Measurements from ENCODE around the gene KCNMA1. TPM values are rescaled to one million over a fixed set of nuclear protein-coding genes. Genes with fewer than 3 reads are reported as not detected.

The KCNMA1 gene
- polyA plus RNA-seq, 1 donor from 2014 or later, result 60.8 TPM

- TF ChIP-seq POLR2AphosphoS5 (IDR thresholded peaks at IDR 0.05), result no peak
- no peak for TF ChIP-seq EZH2 (IDR thresholded peaks at IDR 0.05; ENCODE audit: borderline replicate concordance, insufficient read depth, low read length, poor library complexity, severe bottlenecking)
- no peak for TF ChIP-seq EP300 (conservative IDR thresholded peaks at IDR 0.05; ENCODE audit: poor library complexity, severe bottlenecking)
- TF ChIP-seq TAF1 (IDR thresholded peaks at IDR 0.05; ENCODE audit: low read depth), result no peak
- TF ChIP-seq, protein P1, sequence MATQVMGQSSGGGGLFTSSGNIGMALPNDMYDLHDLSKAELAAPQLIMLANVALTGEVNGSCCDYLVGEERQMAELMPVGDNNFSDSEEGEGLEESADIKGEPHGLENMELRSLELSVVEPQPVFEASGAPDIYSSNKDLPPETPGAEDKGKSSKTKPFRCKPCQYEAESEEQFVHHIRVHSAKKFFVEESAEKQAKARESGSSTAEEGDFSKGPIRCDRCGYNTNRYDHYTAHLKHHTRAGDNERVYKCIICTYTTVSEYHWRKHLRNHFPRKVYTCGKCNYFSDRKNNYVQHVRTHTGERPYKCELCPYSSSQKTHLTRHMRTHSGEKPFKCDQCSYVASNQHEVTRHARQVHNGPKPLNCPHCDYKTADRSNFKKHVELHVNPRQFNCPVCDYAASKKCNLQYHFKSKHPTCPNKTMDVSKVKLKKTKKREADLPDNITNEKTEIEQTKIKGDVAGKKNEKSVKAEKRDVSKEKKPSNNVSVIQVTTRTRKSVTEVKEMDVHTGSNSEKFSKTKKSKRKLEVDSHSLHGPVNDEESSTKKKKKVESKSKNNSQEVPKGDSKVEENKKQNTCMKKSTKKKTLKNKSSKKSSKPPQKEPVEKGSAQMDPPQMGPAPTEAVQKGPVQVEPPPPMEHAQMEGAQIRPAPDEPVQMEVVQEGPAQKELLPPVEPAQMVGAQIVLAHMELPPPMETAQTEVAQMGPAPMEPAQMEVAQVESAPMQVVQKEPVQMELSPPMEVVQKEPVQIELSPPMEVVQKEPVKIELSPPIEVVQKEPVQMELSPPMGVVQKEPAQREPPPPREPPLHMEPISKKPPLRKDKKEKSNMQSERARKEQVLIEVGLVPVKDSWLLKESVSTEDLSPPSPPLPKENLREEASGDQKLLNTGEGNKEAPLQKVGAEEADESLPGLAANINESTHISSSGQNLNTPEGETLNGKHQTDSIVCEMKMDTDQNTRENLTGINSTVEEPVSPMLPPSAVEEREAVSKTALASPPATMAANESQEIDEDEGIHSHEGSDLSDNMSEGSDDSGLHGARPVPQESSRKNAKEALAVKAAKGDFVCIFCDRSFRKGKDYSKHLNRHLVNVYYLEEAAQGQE (IDR thresholded peaks at IDR 0.05; ENCODE audit: borderline replicate concordance), result no peak
- TF ChIP-seq SMC3 (conservative IDR thresholded peaks at IDR 0.05; ENCODE audit: poor library complexity), result no peak
- TF ChIP-seq RAD21 (conservative IDR thresholded peaks at IDR 0.05), result no peak
- TF ChIP-seq MXI1 (conservative IDR thresholded peaks at IDR 0.05; ENCODE audit: poor library complexity, severe bottlenecking), result no peak
- TF ChIP-seq, protein P2, sequence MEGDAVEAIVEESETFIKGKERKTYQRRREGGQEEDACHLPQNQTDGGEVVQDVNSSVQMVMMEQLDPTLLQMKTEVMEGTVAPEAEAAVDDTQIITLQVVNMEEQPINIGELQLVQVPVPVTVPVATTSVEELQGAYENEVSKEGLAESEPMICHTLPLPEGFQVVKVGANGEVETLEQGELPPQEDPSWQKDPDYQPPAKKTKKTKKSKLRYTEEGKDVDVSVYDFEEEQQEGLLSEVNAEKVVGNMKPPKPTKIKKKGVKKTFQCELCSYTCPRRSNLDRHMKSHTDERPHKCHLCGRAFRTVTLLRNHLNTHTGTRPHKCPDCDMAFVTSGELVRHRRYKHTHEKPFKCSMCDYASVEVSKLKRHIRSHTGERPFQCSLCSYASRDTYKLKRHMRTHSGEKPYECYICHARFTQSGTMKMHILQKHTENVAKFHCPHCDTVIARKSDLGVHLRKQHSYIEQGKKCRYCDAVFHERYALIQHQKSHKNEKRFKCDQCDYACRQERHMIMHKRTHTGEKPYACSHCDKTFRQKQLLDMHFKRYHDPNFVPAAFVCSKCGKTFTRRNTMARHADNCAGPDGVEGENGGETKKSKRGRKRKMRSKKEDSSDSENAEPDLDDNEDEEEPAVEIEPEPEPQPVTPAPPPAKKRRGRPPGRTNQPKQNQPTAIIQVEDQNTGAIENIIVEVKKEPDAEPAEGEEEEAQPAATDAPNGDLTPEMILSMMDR (IDR thresholded peaks at IDR 0.05; ENCODE audit: poor library complexity, severe bottlenecking), result no peak
- H3K9me3 ChIP-seq (ENCODE audit: low read length), result no peaks in the 10 kb centered on the region
- no peak overlapping the region for H3K27ac ChIP-seq (ENCODE audit: low read length)
- H3K9me2 ChIP-seq (ENCODE audit: insufficient read depth, low read length), result no peaks in the 10 kb centered on the region
- no peaks in the 10 kb centered on the region for H3K36me3 ChIP-seq (ENCODE audit: insufficient read depth, low read length)
- no peak overlapping the region for H3K4me2 ChIP-seq (ENCODE audit: low read length)
- H4K20me1 ChIP-seq (ENCODE audit: insufficient read depth), result no peaks in the 10 kb centered on the region
- H3K79me2 ChIP-seq (replicated peaks; ENCODE audit: insufficient read depth, low read length), result no peaks in the 10 kb centered on the region
- H3K9ac ChIP-seq (ENCODE audit: low read length), result no peak overlapping the region
- no peaks in the 10 kb centered on the region for H3F3A ChIP-seq (ENCODE audit: insufficient read depth, low read length, poor library complexity, severe bottlenecking)
- H2AFZ ChIP-seq (ENCODE audit: low read depth, low read length), result no peak overlapping the region
- no peak overlapping the region for H3K4me3 ChIP-seq (ENCODE audit: low read length)
- no peaks in the 10 kb centered on the region for H3K27me3 ChIP-seq (ENCODE audit: insufficient read depth, low read depth, low read length)
These were observed 450.7 kb downstream of the KCNMA1 start for GRCh38 chr10:77186936-77187335.

DNA sequence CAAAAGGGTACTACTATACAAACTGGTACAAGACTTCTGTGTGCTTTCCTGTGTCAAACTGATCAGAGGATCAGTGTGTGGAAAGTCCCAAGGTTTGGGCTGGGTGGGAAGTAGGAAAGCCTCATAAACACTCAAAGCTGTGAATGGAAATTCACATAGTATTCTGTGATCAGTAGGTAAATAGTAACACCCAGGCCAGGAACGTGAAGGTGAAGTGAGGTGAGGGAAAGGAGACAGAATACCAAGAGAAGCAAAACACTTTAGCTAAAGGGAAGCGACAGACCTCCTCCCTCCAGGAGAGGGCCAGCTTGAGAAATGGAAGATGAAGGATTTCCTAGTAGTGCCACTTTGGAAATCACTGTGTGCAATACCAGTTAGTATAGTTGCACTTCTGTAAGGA, 451.9 kb downstream of the KCNMA1 start:
- H3K36me3 ChIP-seq (ENCODE audit: insufficient read depth, low read length), result no peaks in the 10 kb centered on the region
- H3F3A ChIP-seq (ENCODE audit: insufficient read depth, low read length, poor library complexity, severe bottlenecking), result no peaks in the 10 kb centered on the region
- no peak overlapping the region for H2AFZ ChIP-seq (ENCODE audit: low read depth, low read length)
- no peak overlapping the region for H3K4me2 ChIP-seq (ENCODE audit: low read length)
- H3K27ac ChIP-seq (ENCODE audit: low read length), result no peak overlapping the region
- H3K27me3 ChIP-seq (ENCODE audit: insufficient read depth, low read depth, low read length), result no peaks in the 10 kb centered on the region
- no peak overlapping the region for H3K4me3 ChIP-seq (ENCODE audit: low read length)
- H3K9ac ChIP-seq (ENCODE audit: low read length), result no peak overlapping the region
- H3K9me2 ChIP-seq (ENCODE audit: insufficient read depth, low read length), result no peaks in the 10 kb centered on the region
- H4K20me1 ChIP-seq (ENCODE audit: insufficient read depth), result no peaks in the 10 kb centered on the region
- no peaks in the 10 kb centered on the region for H3K79me2 ChIP-seq (replicated peaks; ENCODE audit: insufficient read depth, low read length)
- H3K9me3 ChIP-seq (ENCODE audit: low read length), result no peaks in the 10 kb centered on the region
- TF ChIP-seq EZH2 (IDR thresholded peaks at IDR 0.05; ENCODE audit: borderline replicate concordance, insufficient read depth, low read length, poor library complexity, severe bottlenecking) (no peak), SMC3 (conservative IDR thresholded peaks at IDR 0.05; ENCODE audit: poor library complexity) (peak; percentile 16), RAD21 (conservative IDR thresholded peaks at IDR 0.05) (no peak), TAF1 (IDR thresholded peaks at IDR 0.05; ENCODE audit: low read depth) (no peak)
- TF ChIP-seq, protein P2 (IDR thresholded peaks at IDR 0.05; ENCODE audit: poor library complexity, severe bottlenecking), result peak; percentile 15
- TF ChIP-seq, protein P1 (IDR thresholded peaks at IDR 0.05; ENCODE audit: borderline replicate concordance), result no peak

Measured in neural cell (in vitro differentiated cells).